HL-60 (cell line): ENCODE results near the gene ARPC1A.
"Not testable (repeated sequence)": the region's sequence is repeated elsewhere in the genome, so short reads cannot be mapped to it uniquely, and the experiment has no call there.

Source experiments
- DNase-seq, 2 experiments: peaks; one replicate each; pipeline ENCODE4 v3.0.0-alpha.2; 2010 to 2020; ENCODE audit warnings: low read depth in 1 of 2, low spot score in 1 of 2
- H3K27ac ChIP-seq: fragments of 250-450 bp; sonication (Bioruptor Pico); replicated peaks from 2 replicates; pipeline ENCODE4 v1.5.1; 2020; ENCODE audit warnings: mild to moderate bottlenecking, moderate library complexity
- H3K27me3 ChIP-seq: fragments of 250-450 bp; sonication (Bioruptor Pico); 2 replicates; pipeline ENCODE4 v1.5.1; 2021; ENCODE audit warnings: mild to moderate bottlenecking, moderate library complexity; ENCODE audit not compliant: insufficient read depth, poor library complexity, severe bottlenecking
- H3K4me3 ChIP-seq: replicated peaks from 2 replicates; pipeline ENCODE4 v1.5.1; 2011; ENCODE audit warnings: mild to moderate bottlenecking, control low read depth, low read length; ENCODE audit not compliant: insufficient read depth
- CTCF ChIP-seq: IDR thresholded peaks from one replicate; pipeline ENCODE4 v1.5.1; 2011; ENCODE audit warnings: low read length, control low read depth, inconsistent platforms; ENCODE audit not compliant: insufficient read depth
- GABPA ChIP-seq: IDR thresholded peaks from 2 replicates; pipeline ENCODE4 v1.6.1; 2012; ENCODE audit warnings: low read depth
- POLR2AphosphoS5 ChIP-seq: IDR thresholded peaks from 2 replicates; pipeline ENCODE4 v1.6.1; 2012; ENCODE audit warnings: low read depth
- REST ChIP-seq: IDR thresholded peaks from 2 replicates; pipeline ENCODE4 v1.6.1; 2012; ENCODE audit warnings: low read depth; ENCODE audit not compliant: insufficient replicate concordance
- SPI1 ChIP-seq: IDR thresholded peaks from 2 replicates; pipeline ENCODE4 v1.6.1; 2012; ENCODE audit warnings: low read depth, mild to moderate bottlenecking, borderline replicate concordance

ARPC1A gene

GRCh38 chr7:99312316-99313203, 13.1 kb upstream of the ARPC1A start:
- H3K4me3 ChIP-seq: no peak overlapping the region
- DNase-seq: peak; percentile 32 to 67
- H3K27me3 ChIP-seq: no peaks in the 10 kb centered on the region
- no peak overlapping the region for H3K27ac ChIP-seq
- no peak for TF ChIP-seq SPI1
- peak; percentile 79 for TF ChIP-seq CTCF

DNA sequence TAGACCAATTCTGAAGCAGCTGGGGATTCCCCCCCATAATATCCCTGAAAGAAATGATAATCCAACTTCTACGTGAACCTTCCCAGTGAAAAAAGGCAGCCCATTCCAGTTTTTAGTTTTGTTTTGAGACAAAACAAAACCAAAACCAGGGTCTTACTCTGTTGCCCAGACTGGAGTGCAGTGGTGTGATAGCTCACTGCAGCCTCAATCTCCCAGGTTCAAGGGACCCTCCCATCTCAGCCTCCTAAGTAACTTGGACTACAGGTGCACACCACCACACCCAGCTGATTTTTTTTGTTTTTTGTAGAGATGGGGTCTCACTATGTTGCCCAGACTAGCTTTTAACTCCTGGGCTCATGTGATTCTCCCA, 12.5 kb upstream of the ARPC1A start:
- DNase-seq: no peak
- Histone ChIP-seq H3K4me3 (no peak overlapping the region), H3K27ac (no peak overlapping the region), H3K27me3 (no peaks in the 10 kb centered on the region)
- TF ChIP-seq CTCF: no peak
- TF ChIP-seq SPI1: no peak

- no peak for DNase-seq
- TF ChIP-seq CTCF (no peak), POLR2AphosphoS5 (no peak), GABPA (no peak), SPI1 (no peak), REST (no peak)
- H3K27ac ChIP-seq: no peak overlapping the region
Observed at GRCh38 chr7:99314504-99314903, 11.2 kb upstream of the ARPC1A start.

DNA sequence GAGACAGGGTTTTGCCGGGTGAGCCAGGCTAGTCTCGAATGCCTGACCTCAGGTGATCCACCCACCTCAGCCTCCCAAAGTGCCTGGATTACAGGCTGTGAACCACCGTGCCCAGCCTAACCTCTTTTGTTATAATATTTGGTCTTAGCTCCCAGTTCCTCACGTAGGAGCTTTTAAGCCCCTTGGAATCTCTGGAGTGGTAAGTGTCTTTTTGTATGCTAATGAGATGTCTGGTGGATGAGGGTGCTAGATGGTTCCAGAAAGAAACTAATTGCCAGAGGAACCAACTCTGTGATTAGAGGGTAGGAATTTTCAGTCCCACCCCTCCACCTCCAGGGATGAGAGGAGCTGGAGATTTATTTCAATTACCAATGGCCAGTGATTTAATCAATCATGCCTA, 5.3 kb upstream of the ARPC1A start:
- no peak for DNase-seq
- Histone ChIP-seq H3K27ac (no peak overlapping the region), H3K27me3 (no peaks in the 10 kb centered on the region), H3K4me3 (no peak overlapping the region)
- TF ChIP-seq CTCF: no peak
- no peak for TF ChIP-seq GABPA
- TF ChIP-seq SPI1: no peak
- TF ChIP-seq POLR2AphosphoS5: no peak
- TF ChIP-seq REST: no peak

More at GRCh38 chr7:99314504-99314903, 11.2 kb upstream of the ARPC1A start:
- Histone ChIP-seq H3K4me3 (no peak overlapping the region), H3K27me3 (no peaks in the 10 kb centered on the region)

DNA sequence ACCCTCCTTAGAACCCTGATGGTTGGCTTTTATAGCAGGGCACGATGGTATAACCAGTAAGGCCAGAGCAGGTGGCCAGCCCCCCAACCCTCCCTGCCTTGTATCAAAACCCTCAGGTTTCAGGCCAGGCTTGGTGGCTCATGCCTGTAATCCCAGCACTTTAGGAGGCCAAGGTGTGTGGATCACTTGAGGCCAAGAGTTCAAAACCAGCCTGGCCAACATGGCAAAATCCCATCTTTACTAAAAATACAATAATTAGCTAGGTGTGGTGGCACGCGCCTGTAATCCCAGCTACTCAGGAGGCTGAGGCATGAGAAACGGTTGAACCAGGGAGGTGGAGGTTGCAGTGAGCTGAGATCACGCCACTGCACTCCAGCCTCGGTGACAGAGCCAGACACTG, 3.0 kb upstream of the ARPC1A start:
- H3K27ac ChIP-seq, H3K4me3 ChIP-seq, H3K27me3 ChIP-seq, DNase-seq: not testable (repeated sequence)
